ENCODE results near the gene FHOD1.

FHOD1 gene

DNA sequence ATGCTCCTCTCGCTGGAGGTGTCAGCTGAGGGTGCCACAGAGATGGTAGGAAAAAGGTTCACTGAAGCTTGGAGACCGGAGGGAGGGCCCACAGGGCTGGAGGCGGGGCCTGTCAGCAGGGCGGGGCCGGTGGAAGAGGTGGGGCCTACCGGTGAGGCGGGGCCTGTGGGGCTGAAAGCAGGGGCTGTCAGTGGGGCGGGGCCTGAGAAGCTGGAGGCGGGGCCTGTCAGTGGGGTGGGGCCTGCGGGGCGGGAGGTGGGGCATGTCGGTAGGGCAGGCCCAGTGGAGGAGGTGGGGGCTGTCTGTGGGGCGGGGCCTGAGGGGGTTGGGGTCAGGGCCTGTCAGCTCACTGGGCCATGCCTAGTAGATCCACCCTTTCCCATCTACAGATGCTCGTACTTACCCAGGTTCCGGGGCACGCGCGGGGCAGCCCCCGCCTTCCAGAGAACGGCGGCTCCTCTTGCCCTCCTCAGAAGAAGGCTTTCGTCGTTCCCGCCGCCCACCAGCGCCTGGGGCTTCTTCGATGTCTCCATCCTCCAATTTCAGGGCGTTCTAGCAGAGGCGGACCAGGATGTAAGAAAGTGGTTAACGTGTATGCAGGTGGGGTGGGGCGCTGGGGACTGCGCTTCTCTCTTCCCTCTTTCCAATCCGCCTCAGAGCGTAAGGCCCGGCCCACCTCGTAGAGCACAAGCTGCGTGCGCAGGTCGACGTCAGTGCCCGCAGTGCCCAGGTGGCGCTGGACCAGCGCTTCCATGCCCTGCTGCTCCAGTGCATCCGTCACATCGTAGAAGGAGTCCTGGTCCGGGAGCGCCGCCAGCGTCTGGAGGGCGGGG, 10.5 kb downstream of the FHOD1 start:
- DNase-seq (ENCODE audit: extremely low read depth, low read depth), result no peak
- TF ChIP-seq, protein P1, sequence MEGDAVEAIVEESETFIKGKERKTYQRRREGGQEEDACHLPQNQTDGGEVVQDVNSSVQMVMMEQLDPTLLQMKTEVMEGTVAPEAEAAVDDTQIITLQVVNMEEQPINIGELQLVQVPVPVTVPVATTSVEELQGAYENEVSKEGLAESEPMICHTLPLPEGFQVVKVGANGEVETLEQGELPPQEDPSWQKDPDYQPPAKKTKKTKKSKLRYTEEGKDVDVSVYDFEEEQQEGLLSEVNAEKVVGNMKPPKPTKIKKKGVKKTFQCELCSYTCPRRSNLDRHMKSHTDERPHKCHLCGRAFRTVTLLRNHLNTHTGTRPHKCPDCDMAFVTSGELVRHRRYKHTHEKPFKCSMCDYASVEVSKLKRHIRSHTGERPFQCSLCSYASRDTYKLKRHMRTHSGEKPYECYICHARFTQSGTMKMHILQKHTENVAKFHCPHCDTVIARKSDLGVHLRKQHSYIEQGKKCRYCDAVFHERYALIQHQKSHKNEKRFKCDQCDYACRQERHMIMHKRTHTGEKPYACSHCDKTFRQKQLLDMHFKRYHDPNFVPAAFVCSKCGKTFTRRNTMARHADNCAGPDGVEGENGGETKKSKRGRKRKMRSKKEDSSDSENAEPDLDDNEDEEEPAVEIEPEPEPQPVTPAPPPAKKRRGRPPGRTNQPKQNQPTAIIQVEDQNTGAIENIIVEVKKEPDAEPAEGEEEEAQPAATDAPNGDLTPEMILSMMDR (IDR thresholded peaks at IDR 0.05; ENCODE audit: low read depth, low read length), result no peak

DNA sequence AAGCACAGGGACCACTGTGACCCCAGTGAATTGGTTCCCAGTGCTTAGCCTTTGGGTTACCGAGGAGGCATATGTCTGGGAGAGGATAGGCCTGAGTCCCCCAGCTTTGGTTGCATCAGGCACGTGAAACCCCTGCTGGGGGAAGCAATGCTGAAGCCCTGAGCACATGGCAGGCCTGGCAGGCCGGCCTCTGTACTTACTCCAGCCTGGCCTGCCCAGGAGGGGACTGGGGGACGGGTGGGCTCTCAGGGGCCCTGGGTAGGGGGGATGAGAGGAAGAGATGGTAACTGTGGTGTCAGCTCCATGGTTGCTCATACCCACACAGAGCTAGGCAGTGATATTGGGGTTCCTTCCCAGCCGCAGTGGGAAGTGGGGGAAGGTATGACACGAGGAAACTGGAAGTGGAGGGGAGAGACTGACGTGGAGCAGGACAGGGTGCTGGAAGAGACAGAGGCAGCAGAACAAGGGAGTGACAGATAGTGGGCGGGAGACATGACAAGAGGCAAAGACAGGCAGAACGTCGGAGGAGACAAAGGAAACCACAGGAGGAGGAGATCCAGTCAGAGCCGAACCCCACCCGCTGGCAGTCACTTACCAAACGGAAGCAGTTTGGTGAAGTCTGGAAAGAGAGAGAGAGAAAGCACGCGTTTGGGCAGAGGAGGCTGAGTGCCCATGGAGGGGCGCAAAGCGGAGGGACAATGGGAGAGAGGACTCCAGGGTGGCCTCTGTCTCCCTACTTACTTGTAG, 11.3 kb downstream of the FHOD1 start:
- no peak for DNase-seq (ENCODE audit: extremely low read depth, low read depth)
- TF ChIP-seq, protein P1 (IDR thresholded peaks at IDR 0.05; ENCODE audit: low read depth, low read length), result no peak

DNA sequence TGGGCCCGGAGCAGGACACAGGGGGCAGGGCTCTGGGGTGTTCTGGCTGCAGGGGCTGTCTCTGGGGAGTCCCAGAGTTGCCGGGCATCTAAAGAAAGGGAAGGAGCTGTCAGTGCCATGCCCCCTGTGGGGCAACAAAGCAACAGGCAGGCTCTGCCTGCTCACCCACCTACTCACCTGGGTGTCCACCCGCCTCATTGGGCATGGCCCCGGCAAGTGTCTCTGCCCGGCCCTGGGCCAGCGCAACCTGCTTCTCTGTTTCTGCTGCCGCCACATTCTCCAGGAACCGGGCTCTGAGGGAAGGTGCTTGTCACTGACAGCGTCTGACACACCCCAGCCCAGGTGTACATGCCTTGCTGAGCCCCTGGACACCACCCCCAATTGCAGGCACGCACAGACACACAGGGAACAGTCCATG, 13.1 kb downstream of the FHOD1 start:
- TF ChIP-seq, protein P1 (IDR thresholded peaks at IDR 0.05; ENCODE audit: low read depth, low read length), result no peak

DNA sequence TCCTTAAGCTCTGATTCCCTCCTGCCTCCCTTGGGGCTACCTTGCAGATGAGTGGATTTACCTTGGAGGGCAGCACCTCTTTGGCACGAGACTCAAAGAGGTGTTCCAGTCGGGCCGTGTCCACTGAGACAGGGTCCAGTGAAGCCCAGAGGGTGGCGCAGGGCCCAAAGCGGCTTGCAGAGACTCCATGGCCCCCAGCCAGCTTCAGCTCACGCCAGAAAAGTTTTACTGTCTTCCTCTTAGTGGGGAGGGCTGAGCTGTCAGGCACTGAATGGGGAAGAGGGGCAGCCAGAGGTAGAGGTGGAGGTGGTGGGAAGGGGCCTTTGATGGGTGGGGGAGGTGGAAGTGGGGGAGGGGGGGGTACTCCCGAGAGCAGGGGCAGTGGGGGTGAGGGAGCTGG, 13.7 kb downstream of the FHOD1 start:
- TF ChIP-seq, protein P1 (IDR thresholded peaks at IDR 0.05; ENCODE audit: low read depth, low read length), result no peak
- DNase-seq (ENCODE audit: extremely low read depth, low read depth), result no peak

More for the DNA sequence above, 13.1 kb downstream of the FHOD1 start:
- DNase-seq (ENCODE audit: extremely low read depth, low read depth), result no peak

DNA sequence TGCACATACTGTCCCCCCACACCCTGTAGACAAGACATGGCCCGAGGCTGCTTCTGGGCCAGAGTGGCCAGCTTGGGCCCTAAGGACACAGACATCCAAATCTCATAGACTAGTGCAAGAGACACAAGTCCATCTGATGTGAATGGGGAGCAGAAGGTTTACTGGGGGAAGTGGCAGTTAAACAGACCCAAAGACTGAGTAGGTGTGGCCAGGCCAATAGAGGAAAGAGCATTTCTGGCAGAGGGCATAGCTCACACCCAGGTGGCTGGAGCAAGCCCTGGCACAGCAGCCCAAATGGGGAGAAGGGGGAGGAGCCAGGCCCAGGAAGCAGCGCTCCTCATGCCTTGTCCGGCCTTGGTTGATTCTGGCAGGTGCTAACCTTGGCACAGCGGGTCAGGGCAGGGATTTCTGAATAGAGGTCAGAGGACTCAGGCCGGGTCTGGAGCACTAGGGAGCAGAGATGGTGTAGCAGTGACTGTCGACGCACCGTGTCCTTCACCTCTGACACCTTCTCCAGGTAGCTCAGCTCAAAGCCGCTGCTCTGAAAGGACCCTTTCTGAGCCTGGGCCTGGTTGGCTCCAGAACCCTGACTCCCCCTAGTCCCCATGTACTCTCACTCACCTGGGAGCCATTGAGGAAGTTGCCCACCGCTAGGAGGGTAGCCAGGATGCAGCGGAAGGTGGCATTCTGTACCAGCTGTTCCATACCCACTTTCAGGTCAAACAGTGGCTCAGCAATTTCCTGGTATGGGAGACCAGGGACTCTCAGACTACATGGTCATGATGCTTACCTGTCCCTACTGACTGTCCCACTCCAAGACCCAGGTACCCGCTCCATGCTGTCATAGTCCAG, 16.2 kb downstream of the FHOD1 start:
- TF ChIP-seq, protein P1 (IDR thresholded peaks at IDR 0.05; ENCODE audit: low read depth, low read length), result no peak
- no peak for DNase-seq (ENCODE audit: extremely low read depth, low read depth)

DNA sequence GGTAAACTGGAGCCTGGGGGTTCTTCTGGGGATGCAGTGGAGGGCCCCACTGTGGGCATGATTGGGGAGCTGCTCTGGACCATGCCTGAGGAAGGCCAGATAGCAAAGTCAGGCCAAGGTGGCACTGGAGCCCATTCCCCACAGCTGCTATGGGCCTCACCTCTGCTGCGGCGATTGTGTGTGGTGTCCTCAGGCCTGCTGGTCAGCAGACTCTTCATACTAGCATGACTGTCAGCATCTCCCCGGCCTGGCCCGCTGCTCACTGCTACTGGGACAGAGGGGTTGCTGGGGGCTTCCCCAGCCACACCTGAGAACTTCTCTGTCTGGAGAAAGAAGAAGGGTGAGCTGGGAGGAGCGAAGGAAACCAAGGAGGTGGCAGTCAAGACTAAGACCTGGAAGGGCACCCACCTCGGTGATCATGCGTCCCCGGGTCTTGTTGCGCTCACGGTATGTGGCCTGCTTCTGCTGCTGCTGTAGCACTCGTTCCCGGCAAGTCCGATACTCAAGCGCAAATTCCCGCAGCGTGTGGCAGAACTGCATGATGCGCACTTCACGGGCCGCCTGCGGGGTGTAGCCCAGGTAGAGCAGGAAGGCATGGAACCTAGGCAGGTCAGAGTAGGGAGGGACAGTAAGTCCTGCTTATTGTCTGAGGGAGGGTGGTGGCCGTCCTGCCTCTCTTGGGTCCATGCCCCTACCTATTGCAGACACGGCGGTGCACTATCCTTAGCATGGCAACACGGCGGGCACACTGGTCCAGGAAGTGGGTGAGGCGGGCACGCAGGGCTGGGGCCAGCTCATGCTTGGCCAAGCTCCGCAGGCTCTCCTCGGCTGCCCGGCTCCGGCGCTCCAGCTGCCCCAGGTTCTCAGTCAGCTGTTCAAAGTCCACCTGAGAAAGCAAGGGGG, 17.1 kb downstream of the FHOD1 start:
- no peak for DNase-seq (ENCODE audit: extremely low read depth, low read depth)

More for the DNA sequence above, 17.1 kb downstream of the FHOD1 start:
- TF ChIP-seq, protein P1 (IDR thresholded peaks at IDR 0.05; ENCODE audit: low read depth, low read length), result no peak
